GM21737 (cell line): ENCODE data around the gene ZNF212.
"Not testable (repeated sequence)": the region's sequence is repeated elsewhere in the genome, so short reads cannot be mapped to it uniquely, and the experiment has no call there.

ENCODE experiments used
- ATAC-seq: cut with Tn5 transposase; IDR thresholded peaks from one replicate; pipeline ENCODE4 v1.9.1; 2021; ENCODE audit warnings: mild to moderate bottlenecking, moderate library complexity; ENCODE audit not compliant: unreplicated experiment

ZNF212 gene

GRCh38 chr7:149218469-149219420 lies 20.7 kb upstream of the ZNF212 start:
- no peak for ATAC-seq

- ATAC-seq, result no peak
Measured at GRCh38 chr7:149220534-149220933, 18.9 kb upstream of the ZNF212 start.

- ATAC-seq, result no peak
Measured at GRCh38 chr7:149223176-149223575, 16.3 kb upstream of the ZNF212 start.

- no peak for ATAC-seq
Measured at GRCh38 chr7:149223761-149224160, 15.7 kb upstream of the ZNF212 start.

GRCh38 chr7:149224352-149224751 lies 15.1 kb upstream of the ZNF212 start:
- no peak for ATAC-seq

- no peak for ATAC-seq
Measured at GRCh38 chr7:149225106-149225505, 14.3 kb upstream of the ZNF212 start.

GRCh38 chr7:149225656-149226055 lies 13.8 kb upstream of the ZNF212 start:
- no peak for ATAC-seq

- ATAC-seq, result not testable (repeated sequence)
Measured at GRCh38 chr7:149226366-149226765, 13.1 kb upstream of the ZNF212 start.

- no peak for ATAC-seq
Measured at GRCh38 chr7:149226840-149227494, 12.5 kb upstream of the ZNF212 start.

GRCh38 chr7:149228831-149229471 lies 10.5 kb upstream of the ZNF212 start:
- no peak for ATAC-seq

- ATAC-seq, result no peak
Measured at GRCh38 chr7:149229526-149229925, 9.9 kb upstream of the ZNF212 start.

- no peak for ATAC-seq
Measured at GRCh38 chr7:149232362-149232761, 7.1 kb upstream of the ZNF212 start.

- ATAC-seq, result not testable (repeated sequence)
Measured at GRCh38 chr7:149233655-149234204, 5.7 kb upstream of the ZNF212 start.

- no peak for ATAC-seq
Measured at GRCh38 chr7:149237502-149237901, 1.9 kb upstream of the ZNF212 start.

GRCh38 chr7:149238051-149238450 lies 1.4 kb upstream of the ZNF212 start:
- ATAC-seq, result no peak

GRCh38 chr7:149240637-149241036 lies 1.2 kb downstream of the ZNF212 start:
- no peak for ATAC-seq

GRCh38 chr7:149241696-149242095 lies 2.2 kb downstream of the ZNF212 start:
- ATAC-seq, result no peak

GRCh38 chr7:149245244-149245643 lies 5.8 kb downstream of the ZNF212 start:
- ATAC-seq, result peak; percentile 73

- no peak for ATAC-seq
Measured at GRCh38 chr7:149245744-149246143, 6.3 kb downstream of the ZNF212 start.

GRCh38 chr7:149248777-149249176 lies 9.3 kb downstream of the ZNF212 start:
- no peak for ATAC-seq

GRCh38 chr7:149250151-149250550 lies 10.7 kb downstream of the ZNF212 start:
- ATAC-seq, result not testable (repeated sequence)
